Neural cell (in vitro differentiated cells): Measurements from ENCODE around the gene ZNF726.

ENCODE experiments used
- MXI1 ChIP-seq: fragments of 450-650 bp; conservative IDR thresholded peaks from 2 replicates; pipeline ENCODE4 v1.6.1; 2014; ENCODE audit warnings: antibody characterized with exemption, mild to moderate bottlenecking; ENCODE audit not compliant: poor library complexity, severe bottlenecking
- POLR2AphosphoS5 ChIP-seq: IDR thresholded peaks from 2 replicates; pipeline ENCODE4 v1.6.1; 2012
- RAD21 ChIP-seq: fragments of 450-650 bp; conservative IDR thresholded peaks from 2 replicates; pipeline ENCODE4 v1.6.1; 2014; ENCODE audit warnings: antibody characterized with exemption, mild to moderate bottlenecking, moderate library complexity
- SMC3 ChIP-seq: fragments of 450-650 bp; conservative IDR thresholded peaks from 2 replicates; pipeline ENCODE4 v1.6.1; 2014; ENCODE audit warnings: antibody characterized with exemption, mild to moderate bottlenecking, moderate library complexity; ENCODE audit not compliant: poor library complexity
- TF ChIP-seq, protein P1 (sequence below): fragments of 450-650 bp; IDR thresholded peaks from 2 replicates; pipeline ENCODE4 v1.5.1; 2014; ENCODE audit warnings: antibody characterized with exemption, mild to moderate bottlenecking, moderate library complexity; ENCODE audit not compliant: poor library complexity, severe bottlenecking
- TF ChIP-seq, protein P2 (sequence below): IDR thresholded peaks from 2 replicates; pipeline ENCODE4 v1.6.1; 2012; ENCODE audit warnings: borderline replicate concordance

DNA sequence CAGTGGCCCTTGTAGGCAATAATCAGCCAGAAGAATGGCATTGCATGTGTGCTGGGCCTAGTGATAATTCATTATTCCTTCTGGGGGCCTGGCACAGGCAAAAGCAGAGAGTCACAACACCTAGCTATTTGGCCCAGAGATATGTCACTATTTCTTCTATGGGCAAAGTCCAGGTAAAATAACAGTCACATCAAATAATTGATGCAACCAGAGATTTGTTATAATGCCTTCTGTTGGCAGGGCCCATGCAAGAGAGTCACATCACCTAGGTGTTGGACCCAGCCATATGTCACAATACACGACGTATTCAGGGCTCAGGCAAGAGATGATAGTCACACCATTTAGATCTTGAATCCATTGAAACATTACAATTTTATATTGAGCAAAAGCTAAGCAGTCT is 66.1 kb downstream of the ZNF726 start:
- TF ChIP-seq, protein P1, sequence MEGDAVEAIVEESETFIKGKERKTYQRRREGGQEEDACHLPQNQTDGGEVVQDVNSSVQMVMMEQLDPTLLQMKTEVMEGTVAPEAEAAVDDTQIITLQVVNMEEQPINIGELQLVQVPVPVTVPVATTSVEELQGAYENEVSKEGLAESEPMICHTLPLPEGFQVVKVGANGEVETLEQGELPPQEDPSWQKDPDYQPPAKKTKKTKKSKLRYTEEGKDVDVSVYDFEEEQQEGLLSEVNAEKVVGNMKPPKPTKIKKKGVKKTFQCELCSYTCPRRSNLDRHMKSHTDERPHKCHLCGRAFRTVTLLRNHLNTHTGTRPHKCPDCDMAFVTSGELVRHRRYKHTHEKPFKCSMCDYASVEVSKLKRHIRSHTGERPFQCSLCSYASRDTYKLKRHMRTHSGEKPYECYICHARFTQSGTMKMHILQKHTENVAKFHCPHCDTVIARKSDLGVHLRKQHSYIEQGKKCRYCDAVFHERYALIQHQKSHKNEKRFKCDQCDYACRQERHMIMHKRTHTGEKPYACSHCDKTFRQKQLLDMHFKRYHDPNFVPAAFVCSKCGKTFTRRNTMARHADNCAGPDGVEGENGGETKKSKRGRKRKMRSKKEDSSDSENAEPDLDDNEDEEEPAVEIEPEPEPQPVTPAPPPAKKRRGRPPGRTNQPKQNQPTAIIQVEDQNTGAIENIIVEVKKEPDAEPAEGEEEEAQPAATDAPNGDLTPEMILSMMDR, result no peak
- no peak for TF ChIP-seq POLR2AphosphoS5
- TF ChIP-seq RAD21, result no peak
- TF ChIP-seq MXI1, result no peak
- TF ChIP-seq, protein P2, sequence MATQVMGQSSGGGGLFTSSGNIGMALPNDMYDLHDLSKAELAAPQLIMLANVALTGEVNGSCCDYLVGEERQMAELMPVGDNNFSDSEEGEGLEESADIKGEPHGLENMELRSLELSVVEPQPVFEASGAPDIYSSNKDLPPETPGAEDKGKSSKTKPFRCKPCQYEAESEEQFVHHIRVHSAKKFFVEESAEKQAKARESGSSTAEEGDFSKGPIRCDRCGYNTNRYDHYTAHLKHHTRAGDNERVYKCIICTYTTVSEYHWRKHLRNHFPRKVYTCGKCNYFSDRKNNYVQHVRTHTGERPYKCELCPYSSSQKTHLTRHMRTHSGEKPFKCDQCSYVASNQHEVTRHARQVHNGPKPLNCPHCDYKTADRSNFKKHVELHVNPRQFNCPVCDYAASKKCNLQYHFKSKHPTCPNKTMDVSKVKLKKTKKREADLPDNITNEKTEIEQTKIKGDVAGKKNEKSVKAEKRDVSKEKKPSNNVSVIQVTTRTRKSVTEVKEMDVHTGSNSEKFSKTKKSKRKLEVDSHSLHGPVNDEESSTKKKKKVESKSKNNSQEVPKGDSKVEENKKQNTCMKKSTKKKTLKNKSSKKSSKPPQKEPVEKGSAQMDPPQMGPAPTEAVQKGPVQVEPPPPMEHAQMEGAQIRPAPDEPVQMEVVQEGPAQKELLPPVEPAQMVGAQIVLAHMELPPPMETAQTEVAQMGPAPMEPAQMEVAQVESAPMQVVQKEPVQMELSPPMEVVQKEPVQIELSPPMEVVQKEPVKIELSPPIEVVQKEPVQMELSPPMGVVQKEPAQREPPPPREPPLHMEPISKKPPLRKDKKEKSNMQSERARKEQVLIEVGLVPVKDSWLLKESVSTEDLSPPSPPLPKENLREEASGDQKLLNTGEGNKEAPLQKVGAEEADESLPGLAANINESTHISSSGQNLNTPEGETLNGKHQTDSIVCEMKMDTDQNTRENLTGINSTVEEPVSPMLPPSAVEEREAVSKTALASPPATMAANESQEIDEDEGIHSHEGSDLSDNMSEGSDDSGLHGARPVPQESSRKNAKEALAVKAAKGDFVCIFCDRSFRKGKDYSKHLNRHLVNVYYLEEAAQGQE, result no peak
- TF ChIP-seq SMC3, result no peak
